Upper lobe of left lung (tissue), 4 donors: ENCODE data around the gene CNTNAP2.

Experiments
- POLR2A ChIP-seq, 4 donors: fragments of 450-650 bp; IDR thresholded peaks; one replicate each; pipeline ENCODE4 v1.5.1; 2016 to 2017; ENCODE audit warnings: antibody characterized with exemption in 4 of 4, mild to moderate bottlenecking in 2 of 4
- TF ChIP-seq, protein P1 (sequence below), 6 experiments: fragments of 450-650 bp in 4 of 6; fragments of 200-600 bp in 2 of 6; sonication (generic) in 2 of 6; IDR thresholded peaks; one replicate each; pipeline ENCODE4 v1.5.1; 2016 to 2019; ENCODE audit warnings: antibody characterized with exemption in 6 of 6

DNA sequence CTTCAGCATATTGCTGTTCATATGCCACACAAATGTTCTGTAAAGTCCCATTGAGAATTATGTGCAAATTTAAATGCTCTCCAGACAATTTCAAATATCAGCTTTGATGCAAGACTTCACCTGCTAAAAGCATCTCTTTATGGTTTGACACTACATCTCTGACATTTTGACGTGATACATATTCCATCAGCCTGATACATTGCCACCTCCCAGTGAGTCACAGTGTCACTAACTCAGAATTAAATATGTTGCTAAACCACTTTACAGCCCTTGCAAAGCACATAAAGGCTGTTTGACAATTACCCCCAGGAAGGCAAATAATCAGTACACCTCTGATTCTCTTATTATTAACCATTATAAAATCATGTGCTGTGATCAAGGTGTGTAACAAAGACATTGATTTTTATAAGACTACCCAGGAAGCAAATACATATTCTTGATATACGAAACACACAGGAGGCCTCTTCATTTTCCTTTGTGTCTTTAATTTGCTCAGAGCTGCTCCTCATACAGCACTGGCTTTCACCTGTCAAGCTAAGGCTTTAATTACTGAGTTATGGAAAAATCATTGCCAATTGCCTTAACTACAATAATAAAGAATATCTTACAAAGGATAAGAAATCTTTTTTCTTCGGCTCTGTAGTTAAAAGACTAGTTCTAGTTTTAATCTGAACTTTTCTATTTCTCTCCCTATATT is 1926.5 kb downstream of the CNTNAP2 start:
- TF ChIP-seq, protein P1, sequence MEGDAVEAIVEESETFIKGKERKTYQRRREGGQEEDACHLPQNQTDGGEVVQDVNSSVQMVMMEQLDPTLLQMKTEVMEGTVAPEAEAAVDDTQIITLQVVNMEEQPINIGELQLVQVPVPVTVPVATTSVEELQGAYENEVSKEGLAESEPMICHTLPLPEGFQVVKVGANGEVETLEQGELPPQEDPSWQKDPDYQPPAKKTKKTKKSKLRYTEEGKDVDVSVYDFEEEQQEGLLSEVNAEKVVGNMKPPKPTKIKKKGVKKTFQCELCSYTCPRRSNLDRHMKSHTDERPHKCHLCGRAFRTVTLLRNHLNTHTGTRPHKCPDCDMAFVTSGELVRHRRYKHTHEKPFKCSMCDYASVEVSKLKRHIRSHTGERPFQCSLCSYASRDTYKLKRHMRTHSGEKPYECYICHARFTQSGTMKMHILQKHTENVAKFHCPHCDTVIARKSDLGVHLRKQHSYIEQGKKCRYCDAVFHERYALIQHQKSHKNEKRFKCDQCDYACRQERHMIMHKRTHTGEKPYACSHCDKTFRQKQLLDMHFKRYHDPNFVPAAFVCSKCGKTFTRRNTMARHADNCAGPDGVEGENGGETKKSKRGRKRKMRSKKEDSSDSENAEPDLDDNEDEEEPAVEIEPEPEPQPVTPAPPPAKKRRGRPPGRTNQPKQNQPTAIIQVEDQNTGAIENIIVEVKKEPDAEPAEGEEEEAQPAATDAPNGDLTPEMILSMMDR (IDR thresholded peaks at IDR 0.05), result no peak
- TF ChIP-seq POLR2A (IDR thresholded peaks at IDR 0.05), result no peak
